Endothelial cell of umbilical vein (primary cell): ENCODE results near the gene MT1B.

ENCODE experiments used
- CTCF ChIP-seq, 2 donors: IDR thresholded peaks; 1 replicate in 1 of 2; 2 replicates in 1 of 2; pipeline ENCODE4 v1.5.1; 2011; ENCODE audit warnings: low read length in 2 of 2, mild to moderate bottlenecking in 2 of 2, moderate library complexity in 2 of 2, control low read depth in 1 of 2, inconsistent platforms in 1 of 2, low read depth in 1 of 2; ENCODE audit not compliant: insufficient read depth in 1 of 2; ENCODE audit errors: extremely low read depth in 1 of 2
- EZH2 ChIP-seq: IDR thresholded peaks from 2 replicates; pipeline ENCODE4 v1.6.1; 2012; ENCODE audit warnings: borderline replicate concordance, low read depth, mild to moderate bottlenecking, moderate library complexity, low read length, inconsistent platforms; ENCODE audit not compliant: severe bottlenecking
- MAX ChIP-seq: IDR thresholded peaks from 2 replicates; pipeline ENCODE4 v1.6.1; 2011; ENCODE audit not compliant: insufficient read depth, insufficient read length

DNA sequence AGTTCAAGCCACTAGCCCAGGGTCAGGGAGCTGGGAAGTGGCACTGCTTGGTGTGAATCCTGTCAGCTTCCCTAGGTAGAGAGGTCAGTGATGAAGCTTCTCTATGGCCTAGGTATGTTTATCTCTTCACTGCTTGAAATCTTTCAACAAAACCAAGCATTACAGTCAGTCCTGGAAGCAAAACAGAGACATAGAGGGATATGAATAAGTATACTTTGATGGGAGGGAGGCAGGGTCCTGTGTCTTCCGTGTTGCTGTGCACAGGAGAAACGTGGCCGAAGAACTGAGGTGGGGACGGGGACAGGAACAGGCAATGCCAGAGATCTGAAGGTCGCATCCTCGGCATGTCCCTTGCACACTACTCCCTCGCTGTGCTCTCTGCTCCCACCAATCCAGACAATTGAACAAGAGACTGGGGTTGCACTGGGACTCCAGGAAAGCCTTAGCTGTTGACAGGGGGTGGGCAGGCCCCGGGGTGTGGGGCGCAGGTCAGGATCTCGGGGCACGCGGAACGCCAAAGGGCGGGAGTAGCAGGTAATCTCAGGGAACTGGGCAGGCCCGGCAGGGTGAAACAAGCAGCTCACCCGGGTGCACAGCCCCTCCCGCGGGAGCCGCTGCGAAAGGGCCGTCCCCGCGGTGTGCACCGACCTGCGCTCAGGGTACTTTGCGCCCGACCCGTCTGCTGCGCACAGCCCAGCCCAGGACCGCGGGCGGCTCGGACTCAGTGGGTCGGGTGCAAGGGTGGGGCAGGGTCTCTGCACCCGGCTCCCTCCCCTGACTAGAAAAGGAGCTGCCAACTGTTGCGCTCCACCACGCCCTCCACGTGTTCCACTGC is 17.5 kb downstream of the MT1B start, which contains the start of gene MT1H:
- TF ChIP-seq EZH2 (peak; percentile 75), CTCF (IDR thresholded peaks at IDR 0.05; ENCODE audit: extremely low read depth in 1 of 2, insufficient read depth in 1 of 2, low read depth in 1 of 2, low read length in 2 of 2) (no peak), MAX (no peak)
